SK-N-SH (cell line): ENCODE measurements around the gene RNLS.

Source experiments
- CTCF ChIP-seq: fragments of 200-600 bp; sonication (generic); IDR thresholded peaks from 2 replicates; pipeline ENCODE4 v1.6.1; 2017; ENCODE audit warnings: antibody characterized with exemption, mild to moderate bottlenecking, moderate library complexity
- JUND ChIP-seq: IDR thresholded peaks from 2 replicates; pipeline ENCODE4 v1.4.0; 2012
- POLR2AphosphoS5 ChIP-seq: IDR thresholded peaks from 2 replicates; pipeline ENCODE4 v1.6.1; 2012; ENCODE audit warnings: low read depth, low read length
- REST ChIP-seq: IDR thresholded peaks from 2 replicates; pipeline ENCODE4 v1.6.1; 2012; ENCODE audit warnings: mild to moderate bottlenecking, low read depth, low read length, moderate library complexity
- RFX5 ChIP-seq: IDR thresholded peaks from 2 replicates; pipeline ENCODE4 v1.6.1; 2012; ENCODE audit warnings: mild to moderate bottlenecking, improper control_type of control experiment, low read length
- SIN3A ChIP-seq: IDR thresholded peaks from 2 replicates; pipeline ENCODE4 v1.6.1; 2012; ENCODE audit warnings: low read depth, mild to moderate bottlenecking, low read length, moderate library complexity, borderline replicate concordance
- ZBTB33 ChIP-seq: IDR thresholded peaks from 2 replicates; pipeline ENCODE4 v1.4.0; 2012; ENCODE audit warnings: low read depth, borderline replicate concordance

GRCh38 chr10:88592906-88593305, 9.8 kb upstream of the RNLS start:
- TF ChIP-seq CTCF (no peak), REST (no peak), JUND (no peak), RFX5 (no peak), POLR2AphosphoS5 (no peak), SIN3A (no peak), ZBTB33 (no peak)
